ENCODE results near the gene FRY. TPM values are rescaled to one million over a fixed set of nuclear protein-coding genes. Genes with fewer than 3 reads are reported as not detected.

The FRY gene
- total and polyA plus RNA-seq, 10 of the 15 experiments (the other 5 are each of a cell fraction or from before 2014, with no cell fraction given): 0.18 to 1.4 (median 0.30) TPM

DNA sequence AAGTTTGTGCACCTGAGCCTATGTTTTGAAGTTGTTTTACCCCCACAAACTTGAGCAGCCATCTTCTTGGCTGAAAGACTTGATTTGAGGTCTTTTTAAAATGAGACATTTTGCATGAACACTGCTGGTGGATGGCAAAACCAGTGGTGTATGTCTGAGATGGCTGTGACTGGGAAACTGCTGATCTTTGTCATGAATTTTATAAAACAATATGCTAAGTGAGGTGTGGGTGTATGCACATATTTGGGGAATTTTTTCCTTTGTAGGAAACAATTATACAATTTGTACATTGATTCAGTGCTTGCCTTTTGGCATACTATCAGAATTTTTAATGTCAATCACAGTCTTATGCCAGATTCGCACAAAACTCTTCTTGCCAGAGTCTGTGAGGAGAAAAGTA lies 231.0 kb downstream of the FRY start:
- no peaks in the 10 kb centered on the region for H3K36me3 ChIP-seq (ENCODE audit: control insufficient read depth in 2 of 2, insufficient read depth in 2 of 2, low read length in 1 of 2)
- no peaks in the 10 kb centered on the region for H4K20me1 ChIP-seq (ENCODE audit: control insufficient read depth, insufficient read depth)
- no TSS peak for BruUV-seq (replicated peaks)
- ChIA-PET CTCF (no interaction called here), SMC1A (ENCODE audit: uncharacterized antibody, unreplicated experiment) (interaction anchor here (1.4 kb wide), 1 partner anchor 353 kb away, joined by 3 read pairs; no protein-coding TSS in a partner anchor), RAD21 (ENCODE audit: unreplicated experiment) (no interaction called here), POLR2A (no interaction called here)
- no peak overlapping the region for H3K9ac ChIP-seq (ENCODE audit: control insufficient read depth, insufficient read depth, low read length)
- H3K27ac ChIP-seq (ENCODE audit: control insufficient read depth, insufficient read depth): no peak overlapping the region
- H3K4me2 ChIP-seq (ENCODE audit: control insufficient read depth, insufficient read depth): no peak overlapping the region
- no peaks in the 10 kb centered on the region for H3K4me1 ChIP-seq (ENCODE audit: control insufficient read depth, insufficient read depth, low read length)
- ATAC-seq: no peak
- DNase-seq (ENCODE audit: low read depth, low spot score): no peak
- no peaks in the 10 kb centered on the region for H3K9me3 ChIP-seq (replicated peaks; ENCODE audit: control insufficient read depth, insufficient read depth, low read length)
- H3K4me3 ChIP-seq: no peak overlapping the region
- intact Hi-C loops (cut with micrococcal nuclease; ENCODE audit: unreplicated experiment) (no loop called here), in situ Hi-C loops (cut with MboI) (no loop called here)
- WGBS (ENCODE audit: insufficient coverage, insufficient replicate concordance, low lambda C conversion rate, missing lambda C conversion rate): 61% methylated on average over 1 of the region's 1 CpG
- FAIRE-seq: no peak
- no peak overlapping the region for H2AFZ ChIP-seq (ENCODE audit: control insufficient read depth, low read depth, low read length)
- H3K27me3 ChIP-seq (replicated peaks in 1 of 2; ENCODE audit: control insufficient read depth in 2 of 2, insufficient read depth in 2 of 2, low read length in 1 of 2): no peaks in the 10 kb centered on the region; a peak in 1 of 4 replicates
- no peaks in the 10 kb centered on the region for H3K79me2 ChIP-seq (ENCODE audit: control insufficient read depth, insufficient read depth, low read length)
- no peak for TF ChIP-seq TARDBP (IDR thresholded peaks at IDR 0.05; ENCODE audit: borderline replicate concordance)
- TF ChIP-seq MTA3 (IDR thresholded peaks at IDR 0.05; ENCODE audit: borderline replicate concordance, low read length): no peak
- no peak for TF ChIP-seq RELB (IDR thresholded peaks at IDR 0.05; ENCODE audit: low read depth)
- no peak for TF ChIP-seq SMAD1 (IDR thresholded peaks at IDR 0.05; ENCODE audit: low read depth, partially characterized antibody)
- no peak for TF ChIP-seq HCFC1 (IDR thresholded peaks at IDR 0.05; ENCODE audit: low read length)
- TF ChIP-seq EED (IDR thresholded peaks at IDR 0.05; ENCODE audit: low read depth): no peak
- no peak for TF ChIP-seq NR2C1 (IDR thresholded peaks at IDR 0.05)
- TF ChIP-seq MEF2B (IDR thresholded peaks at IDR 0.05; ENCODE audit: partially characterized antibody, poor library complexity, severe bottlenecking): no peak
- TF ChIP-seq, protein P1, sequence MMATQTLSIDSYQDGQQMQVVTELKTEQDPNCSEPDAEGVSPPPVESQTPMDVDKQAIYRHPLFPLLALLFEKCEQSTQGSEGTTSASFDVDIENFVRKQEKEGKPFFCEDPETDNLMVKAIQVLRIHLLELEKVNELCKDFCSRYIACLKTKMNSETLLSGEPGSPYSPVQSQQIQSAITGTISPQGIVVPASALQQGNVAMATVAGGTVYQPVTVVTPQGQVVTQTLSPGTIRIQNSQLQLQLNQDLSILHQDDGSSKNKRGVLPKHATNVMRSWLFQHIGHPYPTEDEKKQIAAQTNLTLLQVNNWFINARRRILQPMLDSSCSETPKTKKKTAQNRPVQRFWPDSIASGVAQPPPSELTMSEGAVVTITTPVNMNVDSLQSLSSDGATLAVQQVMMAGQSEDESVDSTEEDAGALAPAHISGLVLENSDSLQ (IDR thresholded peaks at IDR 0.05): no peak
- TF ChIP-seq, protein P2, sequence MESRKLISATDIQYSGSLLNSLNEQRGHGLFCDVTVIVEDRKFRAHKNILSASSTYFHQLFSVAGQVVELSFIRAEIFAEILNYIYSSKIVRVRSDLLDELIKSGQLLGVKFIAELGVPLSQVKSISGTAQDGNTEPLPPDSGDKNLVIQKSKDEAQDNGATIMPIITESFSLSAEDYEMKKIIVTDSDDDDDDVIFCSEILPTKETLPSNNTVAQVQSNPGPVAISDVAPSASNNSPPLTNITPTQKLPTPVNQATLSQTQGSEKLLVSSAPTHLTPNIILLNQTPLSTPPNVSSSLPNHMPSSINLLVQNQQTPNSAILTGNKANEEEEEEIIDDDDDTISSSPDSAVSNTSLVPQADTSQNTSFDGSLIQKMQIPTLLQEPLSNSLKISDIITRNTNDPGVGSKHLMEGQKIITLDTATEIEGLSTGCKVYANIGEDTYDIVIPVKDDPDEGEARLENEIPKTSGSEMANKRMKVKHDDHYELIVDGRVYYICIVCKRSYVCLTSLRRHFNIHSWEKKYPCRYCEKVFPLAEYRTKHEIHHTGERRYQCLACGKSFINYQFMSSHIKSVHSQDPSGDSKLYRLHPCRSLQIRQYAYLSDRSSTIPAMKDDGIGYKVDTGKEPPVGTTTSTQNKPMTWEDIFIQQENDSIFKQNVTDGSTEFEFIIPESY (IDR thresholded peaks at IDR 0.05): no peak
- no peak for TF ChIP-seq CREB1 (IDR thresholded peaks at IDR 0.05; ENCODE audit: low read depth)
- no peak for TF ChIP-seq TBL1XR1 (IDR thresholded peaks at IDR 0.05; ENCODE audit: low read depth, low read length)
- no peak for TF ChIP-seq CBFB (IDR thresholded peaks at IDR 0.05; ENCODE audit: low read depth)
- TF ChIP-seq, protein P3, sequence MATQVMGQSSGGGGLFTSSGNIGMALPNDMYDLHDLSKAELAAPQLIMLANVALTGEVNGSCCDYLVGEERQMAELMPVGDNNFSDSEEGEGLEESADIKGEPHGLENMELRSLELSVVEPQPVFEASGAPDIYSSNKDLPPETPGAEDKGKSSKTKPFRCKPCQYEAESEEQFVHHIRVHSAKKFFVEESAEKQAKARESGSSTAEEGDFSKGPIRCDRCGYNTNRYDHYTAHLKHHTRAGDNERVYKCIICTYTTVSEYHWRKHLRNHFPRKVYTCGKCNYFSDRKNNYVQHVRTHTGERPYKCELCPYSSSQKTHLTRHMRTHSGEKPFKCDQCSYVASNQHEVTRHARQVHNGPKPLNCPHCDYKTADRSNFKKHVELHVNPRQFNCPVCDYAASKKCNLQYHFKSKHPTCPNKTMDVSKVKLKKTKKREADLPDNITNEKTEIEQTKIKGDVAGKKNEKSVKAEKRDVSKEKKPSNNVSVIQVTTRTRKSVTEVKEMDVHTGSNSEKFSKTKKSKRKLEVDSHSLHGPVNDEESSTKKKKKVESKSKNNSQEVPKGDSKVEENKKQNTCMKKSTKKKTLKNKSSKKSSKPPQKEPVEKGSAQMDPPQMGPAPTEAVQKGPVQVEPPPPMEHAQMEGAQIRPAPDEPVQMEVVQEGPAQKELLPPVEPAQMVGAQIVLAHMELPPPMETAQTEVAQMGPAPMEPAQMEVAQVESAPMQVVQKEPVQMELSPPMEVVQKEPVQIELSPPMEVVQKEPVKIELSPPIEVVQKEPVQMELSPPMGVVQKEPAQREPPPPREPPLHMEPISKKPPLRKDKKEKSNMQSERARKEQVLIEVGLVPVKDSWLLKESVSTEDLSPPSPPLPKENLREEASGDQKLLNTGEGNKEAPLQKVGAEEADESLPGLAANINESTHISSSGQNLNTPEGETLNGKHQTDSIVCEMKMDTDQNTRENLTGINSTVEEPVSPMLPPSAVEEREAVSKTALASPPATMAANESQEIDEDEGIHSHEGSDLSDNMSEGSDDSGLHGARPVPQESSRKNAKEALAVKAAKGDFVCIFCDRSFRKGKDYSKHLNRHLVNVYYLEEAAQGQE (IDR thresholded peaks at IDR 0.05; ENCODE audit: low read depth, low read length): no peak
- no peak for TF ChIP-seq CHD2 (IDR thresholded peaks at IDR 0.05; ENCODE audit: borderline replicate concordance, low read depth, low read length)
